ENCODE results near the gene JADE1.

JADE1 gene

DNA sequence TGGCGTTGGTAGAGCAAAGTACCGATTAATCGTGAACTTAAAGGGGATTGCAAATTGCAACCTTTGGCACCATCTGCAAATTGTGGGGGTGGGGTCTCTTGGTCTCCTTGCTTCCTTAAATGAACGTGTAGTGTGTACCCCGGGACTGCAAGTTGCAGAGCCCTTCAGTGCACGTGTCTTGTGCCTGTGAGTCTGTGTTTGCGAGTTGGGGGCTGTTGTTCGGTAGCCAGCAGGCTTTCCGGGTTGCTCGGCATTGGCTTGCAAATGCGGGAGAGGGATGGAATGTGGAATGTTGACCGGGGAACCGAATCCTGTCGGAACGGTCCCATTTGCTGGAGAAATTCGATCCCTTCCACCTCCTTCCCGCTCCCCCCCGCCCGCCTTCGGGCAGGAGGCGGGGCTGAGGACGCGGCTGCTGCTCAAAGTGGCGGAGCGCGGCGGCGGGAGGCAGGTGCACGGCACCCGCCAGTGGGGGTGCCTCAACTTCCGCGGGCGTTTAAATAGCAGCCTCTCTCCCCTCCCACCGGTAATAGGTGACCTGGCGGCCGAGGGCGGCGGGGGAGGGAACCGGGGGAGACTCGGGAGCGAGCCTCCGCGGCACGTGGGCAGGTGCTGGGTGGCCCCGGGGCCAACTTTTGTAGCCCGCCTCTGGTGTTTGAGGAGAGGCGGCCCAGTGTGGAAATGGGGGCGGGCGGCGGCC lies 1.5 kb downstream of the JADE1 start:
- DNase-seq = peak; percentile 90

DNA sequence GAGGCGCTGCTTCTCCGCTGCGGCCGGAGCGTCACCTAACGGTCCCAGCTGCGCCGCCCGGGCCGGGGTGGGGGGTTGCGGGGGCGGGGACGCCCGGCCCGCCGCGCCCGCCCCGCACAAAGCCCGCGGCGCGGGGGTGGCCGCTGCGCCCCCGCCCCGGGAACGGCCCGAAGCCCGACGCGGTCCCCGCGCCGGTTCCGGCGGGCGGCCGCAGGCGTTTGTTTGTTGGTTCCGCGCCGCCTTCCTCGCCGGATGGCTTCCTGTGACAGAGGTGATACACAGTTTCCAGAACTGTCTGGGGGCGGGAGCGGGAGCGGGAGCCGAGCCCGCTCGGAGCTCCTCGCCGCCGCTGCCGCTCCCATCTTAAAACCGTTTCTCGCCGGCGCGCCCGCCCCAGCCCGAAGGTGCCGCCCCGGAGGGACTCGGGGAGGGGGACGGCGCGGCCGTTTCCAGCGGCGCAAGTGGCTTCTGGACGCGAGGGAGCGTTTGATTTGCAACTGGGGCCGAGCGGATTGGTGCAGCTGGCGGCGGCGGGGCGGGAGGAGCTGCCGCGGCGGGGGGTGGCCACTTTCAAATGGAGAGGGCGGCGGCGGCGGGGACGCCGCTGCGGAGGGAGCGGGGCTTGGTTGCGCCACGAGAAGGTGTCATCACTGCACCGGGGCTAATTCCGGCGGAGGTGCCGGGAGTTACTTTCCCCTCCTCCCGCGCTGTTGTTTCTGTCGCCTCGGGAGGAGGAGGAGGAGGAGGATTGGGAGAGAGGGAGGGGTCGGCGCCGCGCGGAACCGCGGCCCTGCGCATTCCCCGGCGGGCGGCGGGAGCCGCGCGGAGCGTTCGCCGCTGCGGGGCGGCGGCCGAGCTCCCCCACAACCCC lies 2.3 kb downstream of the JADE1 start:
- peak; percentile 96 for DNase-seq

DNA sequence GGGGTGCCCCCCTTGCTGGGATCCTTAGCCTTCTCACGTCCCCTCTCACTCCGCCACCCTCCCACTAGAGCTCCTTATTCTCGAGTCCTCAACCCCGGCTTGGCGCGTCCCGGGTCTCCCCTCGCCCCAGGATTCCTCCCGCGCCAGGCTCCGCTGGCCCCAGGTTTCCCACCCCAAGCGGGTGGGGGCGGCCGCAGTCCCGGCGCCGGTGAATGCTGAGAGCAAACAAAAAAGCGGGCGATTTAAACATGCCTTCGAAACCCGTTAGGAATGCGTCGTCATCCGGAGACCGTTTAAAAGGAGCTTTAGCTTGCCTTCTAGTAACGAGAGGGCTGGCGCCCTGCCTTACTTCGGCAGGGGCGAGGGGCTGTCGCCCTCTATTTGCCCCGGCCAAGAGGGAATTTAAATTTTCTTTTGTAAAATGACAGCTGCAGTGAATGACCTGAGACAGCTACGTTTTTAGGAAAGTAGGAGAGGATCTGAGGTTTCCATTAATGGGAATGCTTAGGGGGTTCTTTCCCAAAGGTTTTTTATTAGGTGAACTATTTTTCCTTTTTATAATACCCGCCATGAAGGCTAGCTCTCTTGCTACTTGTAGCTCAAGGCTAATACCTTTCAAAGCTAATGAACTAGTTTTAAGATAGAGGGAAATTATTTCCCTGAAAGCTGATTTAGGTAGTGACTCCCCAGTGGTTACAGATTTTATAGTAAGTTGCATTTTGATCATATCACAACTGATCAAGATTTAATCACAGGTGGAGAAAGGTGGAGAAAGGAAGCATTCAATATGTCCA lies 3.1 kb downstream of the JADE1 start:
- DNase-seq = peak; percentile 90

DNA sequence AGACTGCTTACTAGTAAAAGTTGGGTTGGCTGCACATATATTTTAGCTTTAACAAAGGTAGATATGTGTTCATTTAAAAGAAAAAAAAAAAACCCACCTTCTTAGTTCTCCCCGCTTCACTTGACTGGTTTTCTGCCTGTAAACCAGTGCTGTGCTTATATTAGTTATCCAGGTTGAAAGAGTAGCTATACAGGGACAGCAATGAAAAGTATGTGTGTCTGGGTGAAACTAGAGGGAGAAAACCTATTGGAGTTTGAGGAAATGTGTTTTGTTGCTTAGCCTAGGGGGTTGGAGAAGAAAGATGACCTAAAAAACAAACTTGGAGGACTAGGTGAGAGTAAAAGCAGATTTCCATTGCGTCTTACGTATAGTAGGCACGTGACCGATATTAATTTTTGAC lies 4.5 kb downstream of the JADE1 start:
- DNase-seq = no peak

DNA sequence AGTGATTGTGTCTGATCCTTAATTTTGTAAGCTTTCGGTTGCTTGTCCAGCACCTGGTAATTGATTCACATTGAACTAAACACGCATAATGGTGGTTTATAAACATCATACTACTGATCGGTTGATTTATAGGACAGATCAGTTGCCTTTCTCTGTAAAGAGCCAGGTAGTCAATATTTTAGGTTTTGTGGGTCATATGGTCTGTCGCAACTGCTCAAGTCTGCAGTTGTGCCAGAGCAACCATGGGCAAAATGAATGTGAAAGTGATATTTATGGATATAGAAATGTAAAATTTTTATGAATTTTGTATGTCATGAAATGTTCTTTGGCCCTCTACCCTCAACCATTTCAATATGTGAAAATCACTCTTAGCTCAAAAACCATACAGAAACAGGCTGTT lies 8.9 kb downstream of the JADE1 start:
- no peak for DNase-seq

DNA sequence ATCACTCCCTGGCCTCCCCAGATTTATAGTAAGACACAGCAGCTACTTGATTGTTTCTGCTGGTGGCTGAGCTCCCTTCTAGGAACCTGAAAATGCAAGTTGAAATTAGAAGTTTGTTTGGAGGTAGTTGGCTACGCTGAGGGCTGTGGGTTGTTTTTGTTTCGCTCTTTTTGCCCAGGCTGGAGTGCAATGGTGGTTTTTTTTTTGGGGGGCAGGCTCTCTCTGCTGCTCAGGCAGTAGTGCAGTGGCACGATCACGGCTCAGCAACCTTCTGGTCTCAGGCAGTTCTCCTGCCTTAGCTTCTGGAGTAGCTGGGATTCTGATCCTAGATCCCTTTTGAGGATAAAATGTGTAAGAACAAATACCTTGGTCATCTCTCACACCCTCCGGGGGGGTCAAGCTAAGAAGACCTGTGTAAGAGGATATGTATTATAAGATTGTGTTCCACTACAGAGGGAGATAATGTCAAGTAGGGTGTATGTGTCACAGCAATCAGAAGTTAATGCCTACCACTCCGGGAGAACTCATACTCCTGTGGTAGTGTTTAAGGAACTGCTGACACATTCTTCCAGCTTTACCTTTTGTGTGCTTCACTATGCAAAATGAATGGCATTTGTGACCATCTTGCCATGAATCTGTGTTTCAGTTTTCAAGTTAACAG lies 9.7 kb downstream of the JADE1 start:
- DNase-seq = peak; percentile 37

DNA sequence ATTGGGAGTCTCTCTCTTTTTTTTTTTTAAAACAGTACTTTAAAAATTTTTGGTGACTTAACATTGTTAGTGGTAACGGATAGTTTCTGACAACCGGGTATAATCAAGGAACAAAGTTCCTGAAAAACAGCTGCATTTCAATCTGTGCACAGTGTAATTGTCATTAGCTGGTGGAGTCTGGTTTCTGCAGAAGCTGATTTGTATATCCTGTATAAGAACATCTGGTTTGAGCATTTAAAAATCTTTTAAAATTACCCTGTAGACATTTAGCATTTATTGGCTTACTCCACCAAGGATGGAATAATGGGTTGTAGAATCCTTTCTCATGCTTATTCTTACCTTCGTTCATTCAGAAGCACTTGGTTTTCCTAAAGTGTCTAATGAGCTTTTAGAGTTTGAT lies 11.2 kb downstream of the JADE1 start:
- no peak for DNase-seq

DNA sequence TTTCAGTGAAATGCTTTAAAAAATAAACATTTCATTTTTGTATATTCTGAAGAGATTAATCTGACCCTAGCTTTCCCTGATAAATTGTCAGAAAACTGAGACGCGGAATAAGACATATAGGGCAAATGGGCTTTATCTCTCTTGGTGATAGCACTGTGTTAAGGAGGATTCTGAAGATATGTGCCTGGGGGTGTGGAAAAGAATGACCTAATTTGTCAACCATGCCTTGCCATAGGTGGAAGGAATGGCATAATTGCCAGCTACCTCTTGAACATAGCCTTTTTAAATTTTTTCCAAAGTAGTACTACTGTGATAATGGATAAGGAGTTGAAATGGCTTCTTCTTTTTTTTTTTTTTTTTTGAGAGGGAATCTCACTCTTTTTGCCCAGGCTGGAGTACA lies 11.7 kb downstream of the JADE1 start:
- DNase-seq = no peak

DNA sequence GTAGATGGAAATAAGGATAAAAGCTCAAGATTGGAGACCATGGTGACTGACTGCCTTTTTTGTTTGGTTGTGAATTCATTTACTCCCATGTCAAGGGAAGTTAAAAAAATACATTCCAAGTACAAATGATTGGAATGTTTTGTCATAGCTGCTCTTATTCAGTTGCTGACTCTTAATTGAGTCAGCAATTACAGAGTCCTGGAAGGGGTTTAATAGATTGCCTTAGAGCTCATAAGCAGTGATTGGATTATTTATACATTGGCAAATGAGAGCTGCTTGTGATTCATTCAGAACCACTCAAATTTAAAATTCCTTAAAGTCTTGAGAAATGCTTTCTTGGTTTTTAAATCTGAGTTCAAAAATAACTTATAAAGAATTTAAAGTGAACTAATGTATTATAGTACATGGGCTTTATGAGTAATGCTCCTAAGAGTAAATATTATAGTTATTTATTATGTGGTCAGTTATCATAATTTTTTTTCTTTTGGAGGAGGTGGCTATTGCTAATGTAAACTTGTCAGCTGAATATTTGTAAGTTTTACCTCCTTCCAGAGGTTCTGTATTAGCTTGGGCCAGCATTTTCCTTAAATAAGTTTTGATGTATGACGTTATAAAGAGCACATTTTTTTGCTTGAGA lies 13.6 kb downstream of the JADE1 start:
- peak; percentile 98 for DNase-seq

DNA sequence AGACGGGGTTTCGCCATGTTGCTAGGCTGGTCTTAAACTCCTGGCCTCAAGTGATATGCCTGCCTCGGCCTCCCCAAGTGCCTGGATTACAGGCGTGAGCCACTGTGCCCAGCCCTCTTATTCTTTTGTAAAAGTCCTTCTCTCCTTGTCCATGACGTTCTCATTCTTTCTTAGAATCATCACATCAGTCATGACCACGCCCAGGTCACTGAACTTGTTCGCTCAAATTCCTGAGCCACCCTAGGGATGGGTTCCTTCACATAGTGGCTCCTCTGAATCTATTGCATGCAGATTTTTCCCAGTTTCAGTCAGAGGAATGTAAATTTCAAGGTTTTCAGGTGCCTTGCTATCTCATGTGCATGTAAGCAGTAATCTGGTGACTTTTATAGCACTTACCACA lies 15.7 kb downstream of the JADE1 start:
- DNase-seq = peak; percentile 30

DNA sequence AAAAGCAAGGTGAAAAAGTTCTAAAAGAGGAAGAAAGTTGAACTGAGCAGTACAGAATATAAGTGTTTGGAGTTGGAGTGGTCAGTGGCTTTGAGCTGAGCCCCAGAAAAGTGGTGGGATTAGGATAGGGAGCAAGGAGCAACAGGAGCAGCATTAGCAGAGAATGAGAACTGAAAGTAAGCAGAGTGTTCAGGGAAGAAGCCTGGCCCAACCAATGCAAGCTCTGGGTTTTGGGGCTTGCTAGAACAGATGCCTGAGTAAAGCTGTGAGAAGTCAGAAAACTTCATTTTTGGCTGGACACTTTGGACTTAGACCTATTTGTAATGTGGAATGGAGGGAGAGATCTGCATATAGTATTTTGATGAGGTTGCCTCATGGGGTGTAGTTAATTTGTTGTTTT lies 17.8 kb downstream of the JADE1 start:
- no peak for DNase-seq

DNA sequence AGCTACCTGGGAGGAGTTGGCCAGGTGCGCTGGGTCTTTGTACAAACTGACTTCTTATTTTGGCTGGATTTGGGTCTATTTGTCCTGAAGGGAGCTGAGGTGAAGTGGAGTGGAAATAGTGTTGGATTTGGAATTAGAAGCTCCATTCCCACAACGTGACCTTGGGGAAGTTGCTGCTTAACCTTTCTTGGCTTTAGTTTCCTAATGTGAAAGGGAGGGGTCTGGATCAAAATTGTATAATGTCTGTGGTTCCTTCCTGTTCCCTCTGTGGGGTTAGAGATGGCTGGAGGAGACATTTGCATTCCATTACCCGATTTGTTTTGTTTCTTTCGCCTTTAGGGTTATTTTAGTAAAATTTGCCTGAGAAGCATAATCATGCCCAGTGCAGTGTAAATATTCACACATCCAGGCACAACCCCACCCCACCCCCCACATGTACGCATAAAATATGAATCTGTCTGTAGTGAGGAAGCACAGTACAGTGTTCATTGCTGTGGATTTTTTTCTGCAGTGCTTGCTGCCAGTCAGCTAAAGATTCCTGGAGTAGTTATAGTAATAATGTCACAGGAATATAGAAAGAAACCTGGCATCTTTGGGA lies 21.5 kb downstream of the JADE1 start:
- peak; percentile 25 for DNase-seq

DNA sequence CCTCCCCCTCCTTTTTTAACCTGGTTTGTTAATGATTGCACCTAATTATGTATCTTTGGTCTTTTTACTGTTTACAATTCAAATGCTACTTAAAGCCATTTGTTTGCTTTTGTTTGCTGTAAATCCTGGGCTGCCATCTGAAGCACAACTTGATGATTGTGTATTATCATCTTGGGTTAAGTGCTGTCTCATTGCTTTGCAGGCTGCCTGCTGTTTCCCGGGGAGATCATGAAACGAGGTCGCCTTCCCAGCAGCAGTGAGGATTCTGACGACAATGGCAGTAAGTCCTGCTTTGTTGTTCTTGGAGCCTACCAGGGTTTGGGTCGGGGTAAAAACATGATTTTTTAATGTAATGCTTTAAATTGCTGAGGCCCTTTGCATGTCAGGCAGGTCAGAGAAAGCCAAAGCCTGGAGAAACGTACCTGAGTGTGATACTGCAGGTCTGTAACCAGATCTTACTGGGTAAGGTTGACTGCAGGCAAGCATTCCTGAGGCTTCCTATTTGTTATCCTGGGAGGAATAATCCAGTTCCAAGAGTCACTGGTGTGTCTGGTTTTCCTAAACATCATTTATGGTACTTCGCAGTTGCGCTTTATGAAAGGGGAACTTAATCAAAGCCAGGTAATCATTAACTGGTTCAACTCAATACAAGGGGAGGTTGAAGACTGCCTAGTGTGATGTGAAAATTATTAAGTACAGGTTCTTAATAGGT lies 22.2 kb downstream of the JADE1 start:
- peak; percentile 19 for DNase-seq

DNA sequence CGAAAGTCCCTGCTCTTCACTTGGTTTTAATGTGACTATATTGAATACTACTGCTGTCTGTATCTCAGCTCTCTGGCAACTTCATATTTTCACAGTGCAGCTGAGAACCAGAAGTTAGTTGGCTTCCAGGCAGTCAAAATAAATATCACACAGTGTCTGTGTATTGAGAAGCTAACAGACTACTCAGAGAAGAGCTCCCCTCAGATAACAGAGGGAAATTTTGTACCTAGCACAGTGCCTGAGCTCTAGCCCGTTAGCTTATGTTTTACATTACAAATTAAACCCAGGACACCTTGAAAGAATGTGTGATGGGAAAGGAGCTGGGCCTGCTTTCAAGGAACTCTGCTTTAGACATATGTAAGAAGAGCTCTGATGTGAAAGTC lies 22.7 kb downstream of the JADE1 start:
- no peak for DNase-seq

DNA sequence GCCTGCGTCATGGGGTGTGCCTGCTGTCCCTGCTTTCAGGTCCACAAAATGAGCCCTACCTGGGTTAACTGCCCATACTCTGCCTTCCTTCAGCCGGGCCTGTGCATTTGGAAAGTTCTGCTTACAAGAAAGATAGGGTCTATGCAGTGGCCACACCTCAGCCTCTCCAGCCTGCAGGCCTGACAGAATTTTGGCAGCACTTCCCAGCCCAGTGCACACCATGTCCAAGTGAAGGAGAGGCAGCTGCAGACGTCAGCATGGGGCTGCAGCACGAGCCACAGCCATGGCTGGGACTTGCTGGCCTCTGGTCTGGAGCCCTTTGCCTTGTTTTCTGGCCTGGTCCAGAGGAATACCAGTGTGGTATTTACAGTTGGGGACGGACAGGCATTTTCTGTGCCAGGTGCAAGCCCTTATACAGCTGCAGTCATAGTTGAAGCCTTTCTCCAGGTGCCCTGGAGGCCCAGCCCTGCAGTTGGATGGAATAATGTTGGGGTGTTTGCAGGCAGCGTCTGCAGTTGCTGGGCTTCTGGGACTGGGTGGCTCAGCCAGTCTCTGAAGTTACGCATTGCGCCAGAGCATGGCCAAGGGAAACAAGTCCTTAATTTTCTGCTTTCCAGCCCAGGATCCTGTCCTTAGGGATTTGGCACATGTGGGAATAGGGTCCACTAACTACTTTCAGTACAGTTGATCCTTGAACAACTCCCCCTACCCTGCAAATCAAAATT lies 26.2 kb downstream of the JADE1 start:
- no peak for DNase-seq

DNA sequence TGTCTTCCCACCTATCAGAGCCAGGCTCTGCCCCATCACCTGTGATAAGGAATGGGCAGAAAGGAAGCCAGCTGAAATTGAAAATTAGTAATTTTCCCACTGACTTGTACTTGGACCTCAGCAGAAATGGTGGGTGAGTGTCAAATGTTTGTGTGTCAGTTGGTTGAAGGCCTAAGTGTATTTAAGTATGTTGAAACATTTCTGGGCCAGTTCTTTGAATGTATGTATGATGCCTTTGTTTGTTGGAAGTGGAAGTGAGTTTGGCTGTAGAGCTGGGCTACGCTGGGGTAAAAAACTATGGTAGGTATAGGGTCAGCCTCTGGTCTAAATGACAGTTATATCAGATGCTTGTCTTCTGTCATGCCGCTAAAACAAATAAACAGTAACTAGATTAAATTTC lies 27.7 kb downstream of the JADE1 start:
- no peak for DNase-seq

DNA sequence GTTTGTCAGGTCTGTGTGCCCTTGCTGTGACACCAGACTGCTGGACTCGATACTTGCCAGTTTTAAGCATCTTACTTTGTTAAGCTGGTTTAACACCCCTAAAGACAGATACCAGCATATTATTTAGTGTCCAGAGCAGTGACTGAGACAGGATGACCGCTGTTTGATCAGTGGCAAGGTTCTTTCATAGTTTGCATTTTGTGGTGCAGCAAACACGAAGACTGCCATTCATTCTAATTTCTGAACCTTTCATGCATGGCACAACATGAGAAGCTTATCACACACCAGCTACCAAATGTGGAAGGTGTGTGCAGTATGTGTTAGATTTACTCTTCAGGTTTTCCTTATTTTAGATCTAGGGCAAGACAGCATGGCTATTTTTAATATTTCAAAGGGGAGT lies 28.2 kb downstream of the JADE1 start:
- DNase-seq = no peak

DNA sequence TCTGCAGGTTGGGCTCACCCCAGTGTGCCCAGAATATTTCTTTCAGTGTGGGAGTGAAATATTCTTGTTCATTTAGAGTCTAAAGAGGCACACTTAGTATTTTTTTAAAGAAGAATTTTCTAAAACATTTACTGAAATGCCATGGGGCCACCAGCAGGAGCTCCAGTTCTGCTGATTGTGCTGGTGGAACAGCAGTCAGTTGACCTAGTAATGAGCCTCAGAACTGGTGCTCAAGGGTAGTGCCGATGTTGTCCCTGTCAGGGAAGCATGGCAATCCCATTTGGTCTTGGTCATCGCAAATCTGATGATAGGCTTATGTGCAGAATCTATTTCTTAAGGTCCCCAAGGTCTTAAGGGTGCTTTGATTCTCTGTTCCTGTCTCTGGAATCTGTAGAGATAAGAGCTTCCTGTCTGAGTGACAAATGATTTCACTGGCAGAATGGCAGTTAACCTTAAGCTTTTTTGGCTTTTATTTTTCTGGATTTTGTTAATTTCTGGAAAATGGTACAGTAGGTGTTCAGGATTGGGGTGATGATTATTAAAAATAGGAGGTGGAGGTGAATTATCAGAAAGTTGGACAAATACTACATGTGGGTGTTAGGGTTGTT lies 31.3 kb downstream of the JADE1 start:
- DNase-seq = no peak

DNA sequence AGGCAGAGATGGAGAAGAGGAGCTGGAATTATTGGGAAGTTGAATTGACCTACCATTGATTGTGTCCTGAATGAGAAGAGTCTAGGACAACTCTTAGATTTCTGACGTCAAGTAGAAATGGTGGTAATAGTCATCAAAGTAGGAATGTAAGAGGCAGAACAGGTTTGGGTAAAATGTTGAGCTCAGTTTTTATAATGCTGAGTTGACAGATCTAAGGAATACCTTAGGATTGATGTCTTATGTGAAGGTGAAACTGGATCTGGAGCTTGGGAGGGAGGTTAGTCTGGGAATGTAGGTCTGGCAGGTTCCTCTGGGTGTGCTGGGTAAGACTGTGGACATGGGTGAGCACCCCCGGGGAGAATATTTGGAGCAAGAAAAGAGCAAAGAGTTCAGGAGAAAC lies 31.9 kb downstream of the JADE1 start:
- DNase-seq = no peak

DNA sequence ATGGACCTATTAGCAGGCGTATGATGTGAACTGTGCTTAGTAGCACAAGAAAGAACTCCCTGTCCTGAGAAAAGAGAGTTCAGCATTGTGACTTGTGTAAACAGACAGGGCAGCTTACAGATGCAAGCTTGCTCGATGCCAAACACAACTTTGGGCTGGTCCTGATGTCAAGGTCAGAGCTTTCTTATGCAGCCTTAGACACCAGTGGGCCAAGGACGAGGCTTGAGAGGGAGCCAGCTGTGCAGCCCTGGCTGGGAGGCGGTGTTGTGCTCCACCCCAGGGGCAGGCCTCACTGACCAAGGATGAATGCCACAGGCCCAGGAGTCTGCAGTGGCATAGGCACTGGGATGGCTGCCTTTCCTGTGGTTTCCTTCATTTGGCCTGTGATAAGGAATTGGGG lies 35.4 kb downstream of the JADE1 start:
- DNase-seq = no peak

All from fibroblast of skin of right biceps (primary cell).